NCI-H1048 (cell line): ENCODE results near the gene ARMC2.
"Not testable (repeated sequence)": the region's sequence is repeated elsewhere in the genome, so short reads cannot be mapped to it uniquely, and the experiment has no call there.

Experiments used
- DNase-seq: peaks from one replicate; lab custom pipeline; 2025; lab: John Stamatoyannopoulos, UW

ARMC2 gene

DNA sequence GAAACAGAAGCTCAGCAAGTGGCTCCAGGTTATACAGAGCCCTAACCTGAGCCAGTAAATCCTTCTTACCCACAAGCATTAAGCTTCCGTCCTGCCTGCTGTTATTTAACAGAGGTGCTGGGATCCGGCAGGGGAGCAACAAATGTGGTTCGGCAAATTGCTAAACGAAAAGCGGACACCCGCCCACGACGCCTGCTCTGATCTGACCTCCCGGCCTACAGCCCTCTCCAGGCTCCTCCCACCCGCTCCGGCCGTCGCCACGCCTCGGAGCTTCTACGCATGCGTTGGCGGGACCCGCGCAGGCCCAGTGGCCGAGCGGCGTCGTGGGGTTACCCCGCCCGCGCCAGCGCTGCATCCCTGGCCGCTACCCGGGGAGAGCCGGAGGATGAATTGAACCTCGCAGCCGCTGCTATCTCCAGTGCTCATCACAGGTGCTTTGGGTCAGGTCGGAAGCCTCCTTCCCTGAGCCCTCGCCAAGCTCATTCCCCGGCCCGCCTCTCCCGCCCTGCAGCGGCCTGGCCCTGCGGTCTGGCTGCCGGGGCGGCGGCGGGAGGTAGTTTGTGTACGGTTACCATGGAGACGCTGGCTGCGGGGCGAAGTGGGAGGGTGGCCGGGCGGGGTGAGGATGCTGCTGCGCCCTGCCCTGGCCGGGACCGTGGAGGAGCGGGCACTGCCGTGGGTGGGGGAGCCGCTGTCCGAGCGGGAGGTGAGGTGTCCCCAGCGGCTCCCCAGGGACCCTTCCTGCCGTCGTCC lies at the start of gene ARMC2:
ARMC2 (plus strand) TSS at position 307 of the 753 bp plus-strand sequence. CDS start 5,846 bp downstream, outside the sequence.
- peak; percentile 50 for DNase-seq

DNA sequence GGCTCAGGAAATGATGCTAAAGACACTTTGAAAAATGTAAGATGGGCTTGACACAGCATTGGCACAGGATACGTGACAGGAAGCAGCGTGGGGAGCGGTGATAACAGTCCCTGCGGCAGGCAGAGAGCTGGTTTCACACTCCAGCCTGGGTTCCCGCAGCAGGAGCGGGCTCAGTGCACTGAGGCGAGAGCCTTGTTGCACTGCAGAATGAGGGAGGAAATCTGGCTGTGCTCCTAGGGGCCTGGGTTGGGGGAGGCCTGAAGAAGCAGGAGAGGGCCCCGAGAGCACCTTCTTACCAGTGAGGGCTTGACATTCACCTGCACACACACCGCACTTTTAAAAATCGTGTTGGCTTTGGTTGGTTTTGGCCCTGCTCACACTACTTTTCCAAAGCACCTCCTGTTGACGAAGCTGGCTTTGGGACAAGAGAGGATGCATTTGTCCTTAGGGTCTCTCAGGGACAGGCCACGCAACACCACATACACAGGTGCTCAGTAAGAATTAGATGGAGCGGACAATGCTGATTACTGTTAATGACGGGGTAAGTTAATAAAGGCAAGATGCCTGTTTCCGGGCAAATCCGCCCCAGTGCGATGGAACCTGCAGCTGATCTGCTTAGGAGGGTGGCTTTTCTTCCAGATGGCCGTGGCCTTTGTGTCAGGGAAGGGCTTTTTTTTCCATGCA lies 49.4 kb upstream of the ARMC2 start:
- no peak for DNase-seq

DNA sequence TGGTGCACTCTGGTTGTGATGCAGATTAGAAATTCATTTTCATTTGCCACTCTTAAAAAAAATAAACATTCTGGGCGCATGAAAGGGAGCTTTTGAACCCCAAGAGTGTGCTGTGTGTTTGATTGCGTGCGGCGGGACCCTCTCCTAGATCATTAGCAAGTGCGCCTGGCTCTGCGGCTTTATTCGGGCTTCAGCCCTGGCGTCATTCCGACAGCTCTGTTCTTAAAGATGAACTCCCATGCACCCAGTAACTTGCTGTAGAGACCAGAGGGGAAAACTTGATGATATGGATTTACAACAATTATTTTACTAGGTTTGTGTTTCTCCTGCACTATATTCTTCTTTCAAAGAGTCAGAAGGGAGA lies 48.9 kb upstream of the ARMC2 start:
- no peak for DNase-seq

- DNase-seq, result no peak
Measured at GRCh38 chr6:108799791-108800190, 48.4 kb upstream of the ARMC2 start.

- no peak for DNase-seq
Measured at GRCh38 chr6:108800427-108800864, 47.8 kb upstream of the ARMC2 start.

DNA sequence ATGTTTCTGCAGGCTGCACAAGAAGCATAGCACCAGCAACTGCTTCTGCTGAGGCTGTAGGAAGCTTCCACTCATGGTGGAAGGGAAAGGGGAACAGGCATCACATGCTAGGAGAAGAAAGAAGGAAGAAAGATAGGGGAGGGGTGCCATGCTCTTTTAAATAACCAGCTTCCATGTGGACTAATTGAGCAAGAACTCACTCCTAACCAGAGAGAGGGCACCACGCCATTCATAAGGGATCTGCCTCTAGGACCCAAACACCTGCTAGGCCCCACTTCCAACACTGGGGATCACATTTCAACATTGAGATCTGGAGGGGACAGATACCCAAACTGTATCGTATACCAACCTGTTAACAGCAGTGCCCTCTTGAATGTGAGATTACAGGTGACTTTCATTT lies 46.9 kb upstream of the ARMC2 start:
- no peak for DNase-seq

- no peak for DNase-seq
Measured at GRCh38 chr6:108803982-108804490, 44.2 kb upstream of the ARMC2 start.

DNA sequence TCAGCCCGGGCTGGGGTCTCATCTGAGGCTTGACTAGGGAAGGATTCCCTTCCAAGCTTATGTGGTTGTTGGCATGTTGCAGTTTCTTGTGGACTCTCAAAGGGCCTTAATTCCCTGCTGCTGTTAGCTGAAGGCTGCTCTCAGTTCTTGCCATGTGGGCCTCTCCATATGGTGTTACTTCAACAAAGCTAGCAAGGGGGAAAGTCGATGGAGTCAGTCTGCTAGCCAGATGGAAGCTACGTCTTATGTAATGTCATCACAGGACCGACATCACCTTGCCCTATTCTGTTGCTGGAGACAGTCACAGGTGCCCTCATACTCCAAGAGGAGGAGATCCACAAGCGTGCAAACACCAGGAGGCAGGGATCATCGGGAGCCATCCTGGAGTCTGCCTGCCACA lies 43.3 kb upstream of the ARMC2 start:
- no peak for DNase-seq

DNA sequence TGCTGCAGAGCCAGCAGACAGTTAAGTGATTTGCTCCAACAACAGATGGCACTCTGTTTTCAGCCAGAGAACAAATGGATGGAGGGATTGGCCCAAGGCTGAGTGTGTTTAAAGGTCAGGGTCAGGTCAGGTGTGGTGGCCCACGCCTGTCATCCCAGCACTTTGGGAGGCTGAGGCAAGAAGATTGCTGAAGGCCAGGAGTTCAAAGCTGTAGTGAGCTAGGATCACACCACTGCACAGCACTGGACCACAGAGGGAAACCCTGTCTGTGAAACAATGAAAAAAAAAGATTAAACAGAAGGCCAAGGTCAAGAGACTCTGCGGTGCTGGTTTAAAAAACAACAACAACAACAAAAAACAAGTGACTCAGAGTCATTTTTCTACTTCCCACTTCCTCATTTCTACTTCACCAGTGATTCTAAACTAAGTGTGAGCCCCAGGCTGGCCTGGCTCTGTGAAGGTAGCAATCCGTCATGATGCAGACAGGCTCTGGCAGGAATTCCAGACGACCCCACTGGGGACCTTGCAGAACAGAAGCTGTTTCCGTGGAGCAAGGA lies 42.5 kb upstream of the ARMC2 start:
- DNase-seq, result no peak

DNA sequence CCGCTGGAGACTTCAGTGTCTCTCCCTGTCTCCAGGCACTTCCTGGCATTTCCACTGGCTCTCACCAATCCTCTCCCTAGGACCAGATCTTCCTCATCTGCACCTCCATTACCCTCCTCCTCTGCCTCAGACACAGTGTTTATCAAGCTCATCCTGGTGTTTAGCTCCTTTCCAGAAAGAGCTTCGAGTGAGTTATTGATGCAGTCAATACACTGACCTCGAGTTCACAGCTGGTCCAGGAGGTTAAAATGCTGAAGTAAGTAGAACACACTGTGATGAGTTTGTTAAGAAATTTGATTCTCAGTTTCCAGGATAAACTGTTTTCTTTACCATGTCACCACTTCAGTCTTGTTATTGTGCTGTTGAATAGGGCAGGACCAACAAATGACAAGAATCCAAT lies 42.1 kb upstream of the ARMC2 start:
- no peak for DNase-seq

GRCh38 chr6:108806665-108807064 lies 41.6 kb upstream of the ARMC2 start:
- no peak for DNase-seq

DNA sequence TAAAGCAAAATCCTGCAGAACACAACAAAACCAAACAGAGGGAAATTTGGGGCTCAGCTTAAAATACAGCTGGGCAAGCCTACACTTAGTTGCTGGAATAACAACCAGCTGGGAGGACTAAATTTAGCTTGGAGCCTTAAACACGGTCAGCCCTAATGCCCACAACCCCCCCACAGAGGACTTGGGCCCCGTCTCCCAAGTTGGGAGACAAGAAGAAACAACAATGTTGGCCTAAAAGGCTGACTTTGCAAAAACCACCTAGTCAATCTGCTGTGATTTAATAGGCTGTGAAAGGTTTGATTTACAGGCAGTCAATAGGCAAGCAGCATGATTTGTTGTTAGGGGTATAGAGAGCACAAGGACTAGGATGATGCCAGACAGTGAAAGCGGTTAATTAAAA lies 40.3 kb upstream of the ARMC2 start:
- DNase-seq, result no peak

DNA sequence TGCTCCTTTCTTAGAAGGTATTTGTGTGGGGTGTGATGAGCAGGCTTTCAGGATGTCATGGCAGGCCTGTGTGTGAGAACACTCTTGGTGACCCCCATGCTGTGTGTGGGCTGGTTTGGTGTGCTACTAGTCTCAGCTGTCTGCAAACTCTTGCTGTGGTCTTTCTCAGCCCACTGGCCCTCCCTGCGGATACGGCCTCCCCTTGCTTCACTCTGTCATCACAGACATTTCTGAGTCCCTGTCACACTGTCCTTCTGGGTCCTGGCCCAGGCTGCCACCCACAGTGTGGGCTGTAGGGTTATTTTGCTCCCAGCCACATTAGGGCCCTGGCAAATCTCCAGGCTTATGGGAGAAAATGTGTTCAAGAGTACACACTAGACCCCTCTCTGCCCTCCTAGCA lies 39.0 kb upstream of the ARMC2 start:
- DNase-seq, result no peak

DNA sequence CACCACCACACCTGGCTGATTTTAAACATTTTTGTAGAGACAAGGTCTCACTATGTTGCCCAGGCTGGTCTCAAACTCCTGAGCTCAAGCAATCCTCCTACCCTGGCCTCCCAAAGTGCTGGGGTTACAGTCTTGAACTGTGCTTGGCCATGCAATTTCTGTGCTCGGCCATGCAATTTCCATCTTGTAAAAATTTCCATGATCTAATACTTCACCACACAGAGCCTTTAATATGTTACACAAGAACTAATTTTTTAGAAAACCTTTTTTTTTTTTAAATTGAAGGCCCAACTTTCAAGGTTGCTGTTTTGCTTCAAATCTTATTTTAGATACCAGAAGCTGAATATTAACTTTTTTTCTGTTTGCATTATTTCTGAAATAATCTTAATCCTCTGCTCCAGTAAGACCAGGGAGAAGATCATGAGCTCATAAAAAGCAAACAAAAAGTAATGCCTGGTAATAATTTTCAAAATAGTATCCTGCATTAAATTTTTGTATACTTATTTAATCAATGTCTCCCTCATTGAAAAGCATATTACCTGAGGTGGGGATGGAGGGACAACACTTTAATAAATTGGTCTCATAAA lies 38.1 kb upstream of the ARMC2 start:
- DNase-seq, result no peak

DNA sequence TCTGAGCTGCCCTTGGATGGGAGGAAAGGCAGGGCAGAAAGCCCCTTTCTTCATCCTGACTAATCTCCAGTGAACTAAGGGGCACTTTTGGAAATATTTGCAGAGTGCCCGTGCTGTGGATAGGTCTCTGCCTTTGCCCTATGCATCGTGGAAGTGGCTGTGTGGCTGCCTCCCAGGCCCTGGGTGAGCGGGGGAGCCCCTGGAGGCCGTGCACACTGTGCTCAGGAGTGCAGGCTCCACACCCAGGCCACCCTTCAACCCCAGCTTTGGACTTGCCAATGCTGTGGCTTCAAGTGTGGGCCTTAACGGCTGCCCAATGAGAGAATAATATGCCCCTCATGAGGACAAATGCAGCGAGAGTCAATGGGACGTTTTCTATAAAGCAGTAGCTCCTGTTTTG lies 36.7 kb upstream of the ARMC2 start:
- no peak for DNase-seq

DNA sequence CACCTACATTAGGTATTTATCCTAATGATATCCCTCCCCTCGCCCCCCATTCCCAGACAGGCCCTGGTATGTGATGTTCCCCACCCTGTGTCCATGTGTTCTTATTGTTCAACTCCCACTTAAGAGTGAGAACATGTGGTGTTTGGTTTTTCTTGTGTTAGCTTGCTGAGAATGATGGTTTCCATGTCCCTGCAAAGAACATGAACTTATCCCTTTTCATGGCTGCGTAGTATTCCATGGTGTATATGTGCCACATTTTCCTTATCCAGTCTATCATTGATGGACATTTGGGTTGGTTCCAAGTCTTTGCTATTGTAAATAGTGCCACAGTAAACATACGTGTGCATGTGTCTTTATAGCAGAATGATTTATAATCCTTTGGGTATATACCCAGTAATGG lies 35.0 kb upstream of the ARMC2 start:
- not testable (repeated sequence) for DNase-seq

DNA sequence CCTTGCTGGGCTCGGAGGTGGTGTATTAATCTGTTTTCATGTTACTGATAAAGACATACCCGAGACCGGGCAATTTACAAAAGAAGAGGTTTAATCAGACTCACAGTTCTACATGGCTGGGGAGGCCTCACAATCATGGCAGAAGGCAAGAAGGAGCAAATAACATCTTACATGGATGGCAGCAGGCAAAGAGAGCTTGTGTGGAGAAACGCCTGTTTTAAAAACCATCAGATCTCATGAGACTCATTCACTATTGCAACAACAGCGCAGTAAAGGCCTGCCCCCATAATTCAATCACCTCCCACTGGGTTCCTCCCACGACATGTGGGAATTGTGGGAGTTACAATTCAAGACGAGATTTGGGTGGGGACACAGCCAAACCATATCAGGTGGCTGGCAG lies 30.9 kb upstream of the ARMC2 start:
- not testable (repeated sequence) for DNase-seq

DNA sequence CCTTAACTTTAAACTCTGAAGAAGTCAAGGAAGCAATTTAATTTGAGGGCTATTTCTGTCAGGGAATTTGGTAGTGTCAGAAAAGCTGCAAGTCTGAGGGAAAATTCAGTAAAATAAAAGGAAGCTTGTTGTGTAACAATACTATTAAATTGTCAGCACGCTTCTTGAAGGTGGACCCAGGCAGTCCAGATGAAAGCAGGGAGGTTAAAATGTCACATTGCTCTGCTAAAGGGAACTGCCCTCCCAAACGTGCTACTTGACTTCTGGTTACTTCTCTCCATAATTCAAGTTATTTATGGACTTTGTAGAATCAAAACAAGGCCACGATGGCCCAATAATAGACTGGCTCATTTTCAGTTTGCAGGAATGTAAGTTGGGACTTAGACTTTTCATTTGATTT lies 28.2 kb upstream of the ARMC2 start:
- DNase-seq, result no peak

GRCh38 chr6:108822401-108822800 lies 25.8 kb upstream of the ARMC2 start:
- DNase-seq, result no peak

DNA sequence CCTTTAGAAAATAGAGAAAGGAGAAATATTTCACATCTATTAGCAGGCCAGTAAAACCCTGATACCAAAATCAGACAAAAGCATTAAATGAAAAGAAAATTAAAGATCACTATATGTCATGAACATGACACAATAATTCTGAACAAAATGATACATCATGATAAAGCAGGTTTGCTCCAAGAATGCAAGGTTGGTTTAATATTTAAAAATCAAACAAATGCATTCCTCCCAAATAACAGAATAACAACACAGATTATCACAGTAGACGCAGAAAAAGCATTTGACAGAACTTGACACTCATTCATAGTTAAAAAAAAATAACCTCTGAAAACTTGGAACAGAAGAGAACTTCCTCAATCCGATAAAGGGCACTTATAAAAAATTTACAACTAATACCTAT lies 22.9 kb upstream of the ARMC2 start:
- DNase-seq, result no peak

GRCh38 chr6:108831104-108831503 lies 17.1 kb upstream of the ARMC2 start:
- no peak for DNase-seq

- DNase-seq, result no peak
Measured at GRCh38 chr6:108832738-108833137, 15.5 kb upstream of the ARMC2 start.
